K562 (cell line): ENCODE results near the gene TMEM127. TPM values are rescaled to one million over a fixed set of nuclear protein-coding genes. Genes with fewer than 3 reads are reported as not detected.

Experiments used
- C11orf30 ChIP-seq: fragments of 450-650 bp; IDR thresholded peaks from 2 replicates; pipeline ENCODE4 v1.6.1; 2016; ENCODE audit warnings: low read depth, mild to moderate bottlenecking
- CCNT2 ChIP-seq: IDR thresholded peaks from 2 replicates; pipeline ENCODE4 v1.6.1; 2011; ENCODE audit warnings: borderline replicate concordance, low read depth, mild to moderate bottlenecking, moderate library complexity, mixed read lengths, low read length; ENCODE audit not compliant: insufficient read length; ENCODE audit errors: extremely low read depth
- DNMT1 ChIP-seq: fragments of 450-650 bp; IDR thresholded peaks from 2 replicates; pipeline ENCODE4 v1.6.1; 2016; ENCODE audit warnings: antibody characterized with exemption, mild to moderate bottlenecking
- FOXJ2 ChIP-seq: fragments of 200-800 bp; sonication (Bioruptor generic); IDR thresholded peaks from 2 replicates; pipeline ENCODE4 v1.6.1; 2016; ENCODE audit warnings: missing genetic modification characterization, missing compliant biosample characterization
- HEY1 ChIP-seq: fragments of 250-450 bp; sonication (Bioruptor Pico); IDR thresholded peaks from 2 replicates; pipeline ENCODE4 v1.5.0; 2020; ENCODE audit warnings: mild to moderate bottlenecking, moderate library complexity, borderline replicate concordance
- HMG20A ChIP-seq: fragments of 450-650 bp; formaldehyde crosslinking; conservative IDR thresholded peaks from 2 replicates; pipeline ENCODE4 v1.4.0; 2020; ENCODE audit warnings: mild to moderate bottlenecking, mixed read lengths
- HOXB6 ChIP-seq: fragments of 250-450 bp; sonication (Bioruptor Pico); IDR thresholded peaks from 2 replicates; pipeline ENCODE4 v1.5.1; 2022; ENCODE audit warnings: mild to moderate bottlenecking, borderline replicate concordance
- MCM3 ChIP-seq: fragments of 450-650 bp; IDR thresholded peaks from 2 replicates; pipeline ENCODE4 v1.6.1; 2016
- PHTF2 ChIP-seq: fragments of 250-450 bp; sonication (Bioruptor Pico); IDR thresholded peaks from 2 replicates; pipeline ENCODE4 v1.5.0; 2021; ENCODE audit warnings: mild to moderate bottlenecking
- SAFB2 ChIP-seq: fragments of 200-400 bp; formaldehyde crosslinking; IDR thresholded peaks from 2 replicates; pipeline ENCODE4 v1.6.1; 2018; ENCODE audit warnings: borderline replicate concordance, low read length, low read depth, moderate library complexity; ENCODE audit not compliant: severe bottlenecking
- SNIP1 ChIP-seq: fragments of 450-650 bp; IDR thresholded peaks from 2 replicates; pipeline ENCODE4 v1.7.1; 2017; ENCODE audit warnings: low read depth, mild to moderate bottlenecking
- XRCC3 ChIP-seq: fragments of 450-650 bp; IDR thresholded peaks from 2 replicates; pipeline ENCODE4 v1.6.1; 2017; ENCODE audit warnings: mild to moderate bottlenecking, moderate library complexity
- ZSCAN32 ChIP-seq: fragments of 450-650 bp; formaldehyde crosslinking; IDR thresholded peaks from 2 replicates; pipeline ENCODE4 v1.4.0; 2020; ENCODE audit warnings: mild to moderate bottlenecking, moderate library complexity
- polyA plus RNA-seq, 8 experiments: library from polyadenylated mRNA; depleted of rRNA in 4 of 8; stranded (reverse) in 5 of 8; unstranded in 3 of 8; fragments of >200 nt; fragmentation: Nextera tagmentation in 2 of 8; fragmentation: Illumina TruSeq in 1 of 8; extraction: Ambion mirVana in 2 of 8; extraction: Trizol in 1 of 8; gene quantifications; 2 replicates each; pipeline versions ENCODE4 v1.2.1 to v1.2.3, GENCODE V29; 2011 to 2014; ENCODE audit warnings: inconsistent platforms in 1 of 8, missing spikeins in 1 of 8
- total RNA-seq, 7 experiments: library from RNA; depleted of rRNA in 6 of 7; stranded (reverse); fragments of >200 nt in 6 of 7; fragmentation: Illumina TruSeq in 2 of 7; extraction: Trizol in 2 of 7; gene quantifications; 2 replicates each; pipeline versions ENCODE4 v1.2.1 to v1.2.3, GENCODE V29; 2011 to 2021; ENCODE audit warnings: low replicate concordance in 1 of 7
- TF ChIP-seq, protein P1 (sequence below): fragments of 450-650 bp; IDR thresholded peaks from 2 replicates; pipeline ENCODE4 v1.6.1; 2016; ENCODE audit warnings: low read depth
- TF ChIP-seq, protein P2 (sequence below): fragments of 450-650 bp; formaldehyde crosslinking; IDR thresholded peaks from 2 replicates; pipeline ENCODE4 v1.4.0; 2020; ENCODE audit warnings: mild to moderate bottlenecking, mixed read lengths
- TF ChIP-seq, protein P3 (sequence below): fragments of 250-450 bp; sonication (Bioruptor Pico); IDR thresholded peaks from 2 replicates; pipeline ENCODE4 v1.5.0; 2021; ENCODE audit warnings: mild to moderate bottlenecking, borderline replicate concordance

TMEM127 gene
- total and polyA plus RNA-seq, 9 of the 15 experiments (the other 6 are each of a cell fraction or from before 2014, with no cell fraction given), result 1.7 to 20.0 (median 9.9) TPM

DNA sequence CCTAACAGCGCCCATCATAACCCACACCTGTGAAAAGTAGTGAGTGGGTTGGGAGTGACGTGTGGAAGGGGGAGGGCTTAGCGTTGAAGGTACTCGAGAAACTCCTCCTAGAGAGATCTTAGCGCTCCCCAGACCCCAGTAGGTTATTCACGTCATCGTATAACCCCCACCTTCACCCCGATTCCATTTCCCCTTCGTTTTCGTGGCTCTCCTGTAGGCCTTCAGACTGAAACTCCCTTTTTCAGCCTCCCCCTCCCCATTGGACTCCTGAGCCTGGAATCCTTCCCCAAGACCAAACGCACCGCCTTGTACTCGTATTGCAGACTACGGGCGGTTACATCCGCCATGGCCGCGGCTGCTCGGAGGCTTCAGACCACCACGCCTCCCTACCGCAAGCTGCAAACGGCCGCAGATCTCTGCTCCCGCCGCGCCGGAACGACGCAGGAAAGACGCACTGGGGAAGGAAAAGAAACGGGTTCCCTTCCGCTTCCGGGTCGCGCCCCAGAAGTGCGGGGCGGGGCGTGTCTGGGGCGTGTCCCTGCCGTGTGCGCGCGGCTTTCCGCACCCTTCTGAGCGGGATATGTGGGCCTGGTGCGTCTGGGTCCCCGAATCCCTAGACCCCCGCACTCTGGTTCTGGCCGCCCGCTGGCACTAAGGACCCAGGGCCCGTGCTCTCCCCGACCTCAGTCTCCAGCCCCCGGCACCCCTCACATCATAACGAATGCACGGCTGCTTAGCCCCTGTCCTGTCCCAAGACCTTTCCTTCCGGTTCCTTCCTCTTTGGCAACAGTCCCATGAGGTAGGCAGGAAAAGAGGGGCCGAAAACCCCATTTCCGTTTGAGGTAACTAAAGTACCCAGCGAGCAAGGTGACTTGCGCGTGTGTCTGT is 39.5 kb upstream of the TMEM127 start, which contains the start of gene SNRNP200 (continued):
- TF ChIP-seq, protein P1, sequence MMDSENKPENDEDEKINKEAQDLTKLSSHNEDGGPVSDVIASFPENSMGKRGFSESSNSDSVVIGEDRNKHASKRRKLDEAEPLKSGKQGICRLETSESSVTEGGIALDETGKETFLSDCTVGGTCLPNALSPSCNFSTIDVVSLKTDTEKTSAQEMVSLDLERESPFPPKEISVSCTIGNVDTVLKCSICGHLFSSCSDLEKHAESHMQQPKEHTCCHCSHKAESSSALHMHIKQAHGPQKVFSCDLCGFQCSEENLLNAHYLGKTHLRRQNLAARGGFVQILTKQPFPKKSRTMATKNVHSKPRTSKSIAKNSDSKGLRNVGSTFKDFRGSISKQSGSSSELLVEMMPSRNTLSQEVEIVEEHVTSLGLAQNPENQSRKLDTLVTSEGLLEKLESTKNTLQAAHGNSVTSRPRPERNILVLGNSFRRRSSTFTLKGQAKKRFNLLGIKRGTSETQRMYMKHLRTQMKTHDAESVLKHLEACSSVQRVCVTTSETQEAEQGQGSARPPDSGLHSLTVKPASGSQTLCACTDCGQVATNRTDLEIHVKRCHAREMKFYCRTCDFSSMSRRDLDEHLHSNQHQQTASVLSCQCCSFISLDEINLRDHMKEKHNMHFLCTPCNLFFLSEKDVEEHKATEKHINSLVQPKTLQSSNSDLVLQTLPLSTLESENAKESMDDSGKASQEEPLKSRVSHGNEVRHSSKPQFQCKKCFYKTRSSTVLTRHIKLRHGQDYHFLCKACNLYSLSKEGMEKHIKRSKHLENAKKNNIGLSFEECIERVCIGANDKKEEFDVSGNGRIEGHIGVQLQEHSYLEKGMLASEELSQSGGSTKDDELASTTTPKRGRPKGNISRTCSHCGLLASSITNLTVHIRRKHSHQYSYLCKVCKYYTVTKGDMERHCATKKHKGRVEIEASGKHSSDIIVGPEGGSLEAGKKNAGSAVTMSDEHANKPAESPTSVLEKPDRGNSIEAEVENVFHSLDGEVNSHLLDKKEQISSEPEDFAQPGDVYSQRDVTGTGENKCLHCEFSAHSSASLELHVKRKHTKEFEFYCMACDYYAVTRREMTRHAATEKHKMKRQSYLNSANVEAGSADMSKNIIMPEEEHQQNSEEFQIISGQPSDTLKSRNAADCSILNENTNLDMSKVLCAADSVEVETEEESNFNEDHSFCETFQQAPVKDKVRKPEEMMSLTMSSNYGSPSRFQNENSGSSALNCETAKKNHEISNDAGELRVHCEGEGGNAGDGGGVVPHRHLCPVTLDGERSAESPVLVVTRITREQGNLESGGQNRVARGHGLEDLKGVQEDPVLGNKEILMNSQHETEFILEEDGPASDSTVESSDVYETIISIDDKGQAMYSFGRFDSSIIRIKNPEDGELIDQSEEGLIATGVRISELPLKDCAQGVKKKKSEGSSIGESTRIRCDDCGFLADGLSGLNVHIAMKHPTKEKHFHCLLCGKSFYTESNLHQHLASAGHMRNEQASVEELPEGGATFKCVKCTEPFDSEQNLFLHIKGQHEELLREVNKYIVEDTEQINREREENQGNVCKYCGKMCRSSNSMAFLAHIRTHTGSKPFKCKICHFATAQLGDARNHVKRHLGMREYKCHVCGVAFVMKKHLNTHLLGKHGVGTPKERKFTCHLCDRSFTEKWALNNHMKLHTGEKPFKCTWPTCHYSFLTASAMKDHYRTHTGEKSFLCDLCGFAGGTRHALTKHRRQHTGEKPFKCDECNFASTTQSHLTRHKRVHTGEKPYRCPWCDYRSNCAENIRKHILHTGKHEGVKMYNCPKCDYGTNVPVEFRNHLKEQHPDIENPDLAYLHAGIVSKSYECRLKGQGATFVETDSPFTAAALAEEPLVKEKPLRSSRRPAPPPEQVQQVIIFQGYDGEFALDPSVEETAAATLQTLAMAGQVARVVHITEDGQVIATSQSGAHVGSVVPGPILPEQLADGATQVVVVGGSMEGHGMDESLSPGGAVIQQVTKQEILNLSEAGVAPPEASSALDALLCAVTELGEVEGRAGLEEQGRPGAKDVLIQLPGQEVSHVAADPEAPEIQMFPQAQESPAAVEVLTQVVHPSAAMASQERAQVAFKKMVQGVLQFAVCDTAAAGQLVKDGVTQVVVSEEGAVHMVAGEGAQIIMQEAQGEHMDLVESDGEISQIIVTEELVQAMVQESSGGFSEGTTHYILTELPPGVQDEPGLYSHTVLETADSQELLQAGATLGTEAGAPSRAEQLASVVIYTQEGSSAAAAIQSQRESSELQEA, result no peak
- TF ChIP-seq SNIP1 (no peak), FOXJ2 (tag) (no peak), ZSCAN32 (no peak), CCNT2 (peak; percentile 50), HEY1 (CRISPR knock-in tag) (no peak), HMG20A (CRISPR knock-in tag) (no peak), SAFB2 (no peak), DNMT1 (no peak), XRCC3 (no peak), PHTF2 (CRISPR knock-in tag) (no peak), HOXB6 (no peak), C11orf30 (peak; percentile 95), MCM3 (no peak)
- TF ChIP-seq, protein P2, sequence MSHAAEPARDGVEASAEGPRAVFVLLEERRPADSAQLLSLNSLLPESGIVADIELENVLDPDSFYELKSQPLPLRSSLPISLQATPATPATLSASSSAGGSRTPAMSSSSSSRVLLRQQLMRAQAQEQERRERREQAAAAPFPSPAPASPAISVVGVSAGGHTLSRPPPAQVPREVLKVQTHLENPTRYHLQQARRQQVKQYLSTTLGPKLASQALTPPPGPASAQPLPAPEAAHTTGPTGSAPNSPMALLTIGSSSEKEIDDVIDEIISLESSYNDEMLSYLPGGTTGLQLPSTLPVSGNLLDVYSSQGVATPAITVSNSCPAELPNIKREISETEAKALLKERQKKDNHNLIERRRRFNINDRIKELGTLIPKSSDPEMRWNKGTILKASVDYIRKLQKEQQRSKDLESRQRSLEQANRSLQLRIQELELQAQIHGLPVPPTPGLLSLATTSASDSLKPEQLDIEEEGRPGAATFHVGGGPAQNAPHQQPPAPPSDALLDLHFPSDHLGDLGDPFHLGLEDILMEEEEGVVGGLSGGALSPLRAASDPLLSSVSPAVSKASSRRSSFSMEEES (CRISPR knock-in tag), result no peak
- TF ChIP-seq, protein P3, sequence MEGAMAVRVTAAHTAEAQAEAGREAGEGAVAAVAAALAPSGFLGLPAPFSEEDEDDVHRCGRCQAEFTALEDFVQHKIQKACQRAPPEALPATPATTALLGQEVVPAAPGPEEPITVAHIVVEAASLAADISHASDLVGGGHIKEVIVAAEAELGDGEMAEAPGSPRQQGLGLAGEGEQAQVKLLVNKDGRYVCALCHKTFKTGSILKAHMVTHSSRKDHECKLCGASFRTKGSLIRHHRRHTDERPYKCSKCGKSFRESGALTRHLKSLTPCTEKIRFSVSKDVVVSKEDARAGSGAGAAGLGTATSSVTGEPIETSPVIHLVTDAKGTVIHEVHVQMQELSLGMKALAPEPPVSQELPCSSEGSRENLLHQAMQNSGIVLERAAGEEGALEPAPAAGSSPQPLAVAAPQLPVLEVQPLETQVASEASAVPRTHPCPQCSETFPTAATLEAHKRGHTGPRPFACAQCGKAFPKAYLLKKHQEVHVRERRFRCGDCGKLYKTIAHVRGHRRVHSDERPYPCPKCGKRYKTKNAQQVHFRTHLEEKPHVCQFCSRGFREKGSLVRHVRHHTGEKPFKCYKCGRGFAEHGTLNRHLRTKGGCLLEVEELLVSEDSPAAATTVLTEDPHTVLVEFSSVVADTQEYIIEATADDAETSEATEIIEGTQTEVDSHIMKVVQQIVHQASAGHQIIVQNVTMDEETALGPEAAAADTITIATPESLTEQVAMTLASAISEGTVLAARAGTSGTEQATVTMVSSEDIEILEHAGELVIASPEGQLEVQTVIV, result no peak
